Fibroblast of the conjunctiva (primary cell): Measurements from ENCODE around the gene GTSE1.
"Not testable (repeated sequence)": the region's sequence is repeated elsewhere in the genome, so short reads cannot be mapped to it uniquely, and the experiment has no call there.

Source experiments
- DNase-seq: peaks from one replicate; pipeline ENCODE4 v3.0.0-alpha.2; 2010; ENCODE audit warnings: low read depth

The GTSE1 gene, protein sequence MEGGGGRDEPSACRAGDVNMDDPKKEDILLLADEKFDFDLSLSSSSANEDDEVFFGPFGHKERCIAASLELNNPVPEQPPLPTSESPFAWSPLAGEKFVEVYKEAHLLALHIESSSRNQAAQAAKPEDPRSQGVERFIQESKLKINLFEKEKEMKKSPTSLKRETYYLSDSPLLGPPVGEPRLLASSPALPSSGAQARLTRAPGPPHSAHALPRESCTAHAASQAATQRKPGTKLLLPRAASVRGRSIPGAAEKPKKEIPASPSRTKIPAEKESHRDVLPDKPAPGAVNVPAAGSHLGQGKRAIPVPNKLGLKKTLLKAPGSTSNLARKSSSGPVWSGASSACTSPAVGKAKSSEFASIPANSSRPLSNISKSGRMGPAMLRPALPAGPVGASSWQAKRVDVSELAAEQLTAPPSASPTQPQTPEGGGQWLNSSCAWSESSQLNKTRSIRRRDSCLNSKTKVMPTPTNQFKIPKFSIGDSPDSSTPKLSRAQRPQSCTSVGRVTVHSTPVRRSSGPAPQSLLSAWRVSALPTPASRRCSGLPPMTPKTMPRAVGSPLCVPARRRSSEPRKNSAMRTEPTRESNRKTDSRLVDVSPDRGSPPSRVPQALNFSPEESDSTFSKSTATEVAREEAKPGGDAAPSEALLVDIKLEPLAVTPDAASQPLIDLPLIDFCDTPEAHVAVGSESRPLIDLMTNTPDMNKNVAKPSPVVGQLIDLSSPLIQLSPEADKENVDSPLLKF

GRCh38 chr22:46296257-46297150 is at the start of gene GTSE1:
GTSE1 (plus strand) TSS chr22:46296870; CDS start chr22:46297401, 531 bp downstream.
- DNase-seq = peak; percentile 98

- DNase-seq = no peak
Measured at GRCh38 chr22:46247443-46247975, 49.2 kb upstream of the GTSE1 start.

DNA sequence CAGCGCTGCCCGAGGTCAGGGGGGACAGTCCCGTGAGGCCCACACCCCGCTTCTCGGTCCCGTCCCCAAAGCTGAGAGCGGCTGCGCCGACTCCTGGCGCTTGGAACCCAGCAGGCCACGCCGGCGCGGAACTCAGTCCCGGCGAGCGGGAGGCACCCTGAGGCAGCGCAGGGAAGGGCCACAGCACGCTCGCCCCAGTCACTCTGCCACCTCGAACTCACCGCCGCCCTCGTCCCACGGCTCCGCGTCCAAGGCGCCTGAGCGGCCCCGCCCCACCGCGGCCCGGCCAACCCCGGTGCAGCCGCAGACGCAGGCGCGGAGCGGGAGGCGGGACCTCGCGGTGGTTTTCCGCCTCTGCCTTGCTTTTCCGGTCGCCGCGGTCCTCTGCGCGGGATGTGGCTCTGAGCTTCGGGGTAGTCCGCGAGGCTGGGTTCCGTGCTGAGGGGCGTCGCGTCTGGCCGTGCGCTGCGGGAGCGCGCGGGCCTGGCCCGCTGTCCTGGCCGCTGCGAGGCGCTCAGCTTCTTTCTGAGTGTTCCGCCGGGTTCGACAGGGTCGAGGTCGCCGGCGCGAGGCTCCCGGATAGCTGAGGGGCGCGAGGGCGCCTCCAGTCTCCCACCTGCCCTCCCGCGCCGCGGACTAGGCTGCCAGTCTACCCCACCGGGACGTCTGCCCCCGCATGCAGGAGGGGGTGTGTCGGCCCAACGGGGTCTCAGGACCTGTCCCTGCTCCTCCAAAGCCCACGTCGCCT is 46.5 kb upstream of the GTSE1 start, which contains the start of gene CDPF1:
Gene CDPF1, minus strand, starts transcription at position 259 of the 748 bp plus-strand sequence. CDS start 2,009 bp downstream, outside the sequence.
- DNase-seq = peak; percentile 35

- DNase-seq = no peak
Measured at GRCh38 chr22:46250783-46251125, 45.9 kb upstream of the GTSE1 start.

DNA sequence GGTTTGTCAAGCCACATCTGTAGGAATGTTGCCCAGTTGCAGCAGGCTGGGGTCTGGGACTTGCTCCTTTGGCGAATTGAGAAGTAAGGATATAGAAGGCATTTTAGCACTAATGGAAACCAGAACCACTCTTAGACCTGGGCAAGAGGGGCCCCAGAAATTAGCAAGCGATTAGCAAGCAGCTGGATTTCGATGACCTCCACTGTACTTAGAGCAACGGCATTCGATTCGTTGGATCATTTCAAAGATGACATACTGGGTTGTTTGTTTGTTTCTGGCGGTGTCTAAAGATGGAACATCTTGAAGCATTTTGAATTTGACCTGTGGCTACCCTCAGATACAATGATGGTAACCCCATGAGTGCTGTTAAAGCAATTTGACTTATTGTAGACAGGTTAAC is 45.4 kb upstream of the GTSE1 start:
- no peak for DNase-seq

- no peak for DNase-seq
Measured at GRCh38 chr22:46251816-46252380, 44.8 kb upstream of the GTSE1 start.

DNA sequence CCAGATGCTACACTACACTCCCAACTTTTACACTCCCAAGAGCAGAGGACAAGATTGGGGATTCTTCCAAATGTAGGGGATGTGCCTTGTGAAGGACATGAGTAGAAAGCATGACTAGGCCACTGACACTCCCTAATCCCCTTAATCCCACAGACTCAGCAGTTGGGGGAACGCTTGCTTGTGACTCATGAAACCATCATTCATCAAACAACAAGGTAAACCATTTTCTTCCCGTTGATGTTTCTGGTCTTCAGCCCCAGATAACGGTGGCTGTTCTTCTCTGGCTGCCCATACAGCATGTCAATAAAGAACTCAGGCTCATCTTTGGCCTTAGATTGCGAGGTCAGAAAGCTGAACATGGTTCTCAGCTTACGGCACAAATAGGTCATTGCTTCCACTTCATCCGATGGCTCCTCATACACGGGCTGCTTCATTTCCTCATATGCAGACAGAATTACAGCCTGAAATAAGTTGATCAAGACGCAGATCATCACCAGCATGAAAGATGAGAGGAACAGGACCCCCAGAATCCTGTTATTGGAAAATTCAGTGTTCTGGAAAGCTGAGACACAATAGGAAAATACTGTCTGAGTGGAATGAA is 40.2 kb upstream of the GTSE1 start:
- DNase-seq = no peak

DNA sequence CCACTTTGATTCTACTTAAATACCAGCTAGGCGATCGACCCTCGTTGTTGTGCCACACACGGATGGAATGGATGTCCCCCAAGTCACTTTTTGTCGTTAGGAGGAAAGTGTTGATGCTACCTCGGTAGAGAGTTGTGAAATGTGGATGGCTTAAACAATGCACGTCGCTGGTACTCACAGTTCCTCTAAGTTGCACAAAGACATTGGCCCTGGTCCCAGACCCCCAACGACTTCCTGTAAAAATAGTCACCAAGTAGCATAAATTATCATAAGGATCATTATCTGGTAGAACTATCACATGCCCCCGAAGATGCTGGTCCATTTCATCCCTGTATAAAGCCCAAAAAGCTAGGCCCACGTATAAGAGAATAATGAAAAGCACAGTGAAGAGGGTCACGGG is 37.3 kb upstream of the GTSE1 start:
- DNase-seq = no peak

GRCh38 chr22:46260038-46260437 is 36.6 kb upstream of the GTSE1 start:
- no peak for DNase-seq

DNA sequence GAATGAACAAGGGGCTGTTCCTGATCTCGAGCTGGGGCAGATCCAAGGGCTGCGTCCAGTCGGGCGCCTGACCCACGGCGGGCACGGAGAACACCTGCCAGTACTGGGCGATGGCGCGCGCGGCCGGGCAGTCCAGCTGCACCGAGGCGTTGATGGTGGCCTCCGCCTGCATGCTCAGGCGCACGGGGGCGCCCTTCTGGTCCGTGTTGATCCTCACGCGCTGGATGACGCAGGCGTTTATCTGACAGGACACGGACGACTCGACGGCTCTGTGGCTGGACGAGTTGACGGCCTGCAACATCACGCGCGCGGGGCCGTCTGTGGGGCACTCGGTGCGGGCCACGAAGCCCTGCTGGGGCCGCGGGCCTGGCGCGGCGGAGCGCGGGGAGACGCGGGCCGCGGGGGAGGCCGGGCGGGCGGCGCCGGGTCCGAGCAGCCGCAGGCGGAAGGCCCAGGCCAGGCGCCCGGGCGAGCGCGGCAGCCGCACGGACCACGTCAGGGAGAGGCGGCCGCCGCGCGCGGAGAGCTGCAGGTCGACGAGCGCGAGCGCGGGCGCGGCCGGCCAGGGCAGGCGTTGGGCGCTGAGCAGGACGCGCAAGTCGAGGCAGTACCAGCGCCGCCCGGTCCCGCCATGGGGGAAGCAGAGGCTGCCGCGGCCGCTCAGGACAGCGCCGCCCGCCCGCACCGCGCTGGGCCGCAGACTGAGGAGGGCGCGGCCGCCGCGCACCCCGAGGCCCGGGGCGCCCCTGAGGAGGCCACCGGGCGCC is 34.0 kb upstream of the GTSE1 start:
- DNase-seq = peak; percentile 16

DNA sequence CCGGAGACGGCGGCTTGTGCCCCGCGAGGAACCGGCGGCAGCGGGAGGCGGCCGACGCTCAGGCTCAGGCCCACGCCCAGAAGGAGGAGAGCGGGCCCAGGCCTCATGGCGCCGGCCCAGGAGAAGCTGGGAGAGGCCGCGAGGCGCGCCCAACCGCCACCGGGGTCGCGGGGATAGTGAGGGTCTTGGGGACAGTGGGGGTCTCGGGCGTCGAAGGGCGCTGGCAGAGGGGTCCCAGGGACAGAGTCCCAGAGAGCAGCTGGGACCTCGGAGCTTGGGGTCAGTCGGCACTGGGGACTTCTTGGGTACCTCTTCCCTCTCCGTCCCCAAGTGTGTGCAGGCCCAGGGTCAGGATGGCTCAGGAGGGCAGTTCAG is 33.5 kb upstream of the GTSE1 start, which contains the start of gene PKDREJ:
Gene PKDREJ, minus strand, starts transcription at position 128 of the 375 bp plus-strand sequence. Its CDS starts 21 bp downstream, at position 107.
- DNase-seq = no peak

DNA sequence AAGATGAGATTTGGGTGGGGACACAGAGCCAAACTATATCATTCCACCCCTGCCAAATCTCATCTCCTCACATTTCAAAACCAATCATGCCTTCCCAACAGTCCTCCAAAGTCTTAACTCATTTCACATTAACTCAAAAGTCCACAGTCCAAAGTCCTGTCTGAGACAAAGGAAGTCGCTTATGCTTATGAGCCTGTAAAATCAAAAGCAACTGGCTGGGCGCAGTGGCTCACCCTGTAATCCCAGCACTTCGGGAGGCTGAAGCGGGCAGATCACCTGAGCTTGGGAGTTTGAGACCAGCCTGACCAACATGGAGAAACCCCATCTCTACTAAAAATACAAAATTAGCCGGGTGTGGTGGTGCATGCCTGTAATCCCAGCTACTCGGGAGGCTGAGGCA is 32.1 kb upstream of the GTSE1 start:
- not testable (repeated sequence) for DNase-seq

- not testable (repeated sequence) for DNase-seq
Measured at GRCh38 chr22:46265627-46266026, 31.0 kb upstream of the GTSE1 start.

DNA sequence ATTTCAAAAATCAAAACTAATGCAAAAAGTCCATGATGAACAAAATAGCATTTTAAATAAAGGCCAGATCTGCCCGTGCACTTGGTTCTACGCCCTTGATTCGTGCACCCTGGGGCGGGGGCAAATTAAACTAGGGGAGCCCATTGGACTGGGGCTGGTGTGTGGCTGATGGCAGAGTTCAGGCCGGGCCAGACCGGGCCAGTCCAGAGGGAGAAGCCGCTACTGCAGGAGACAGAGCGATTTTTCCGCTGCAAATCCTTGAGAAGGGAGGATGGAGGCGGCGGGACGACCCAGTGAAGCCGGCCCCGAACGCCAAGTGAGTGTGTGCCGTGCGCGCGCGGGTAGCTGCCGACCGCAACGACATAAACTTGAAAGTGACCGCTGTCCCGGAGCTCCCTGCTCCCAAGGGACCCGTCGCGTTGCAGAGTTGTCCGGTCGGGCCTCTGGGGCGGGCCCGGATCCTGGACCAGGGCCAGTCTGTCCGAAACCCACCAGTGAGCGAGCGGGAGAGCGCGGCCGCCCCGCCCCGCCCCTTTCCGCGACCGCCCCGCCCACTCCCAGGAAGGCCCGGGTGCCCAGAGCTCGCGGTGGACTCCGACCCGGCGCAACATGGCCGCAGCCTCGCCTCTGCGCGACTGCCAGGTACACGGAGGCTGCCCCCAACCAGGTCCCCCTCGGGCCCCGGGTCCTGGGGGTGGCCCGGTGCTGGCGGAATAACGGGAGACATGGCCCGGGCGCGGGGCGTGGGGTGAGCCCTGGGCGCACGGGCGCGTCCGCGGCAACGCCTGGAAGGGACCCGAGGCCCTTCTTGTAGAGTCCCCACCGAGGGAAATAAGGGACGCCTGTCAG is 29.0 kb upstream of the GTSE1 start, which contains the start of gene TTC38:
Gene TTC38, plus strand, starts transcription at position 578 of the 849 bp plus-strand sequence. Its CDS starts 32 bp downstream, at position 610.
- peak; percentile 55 for DNase-seq

DNA sequence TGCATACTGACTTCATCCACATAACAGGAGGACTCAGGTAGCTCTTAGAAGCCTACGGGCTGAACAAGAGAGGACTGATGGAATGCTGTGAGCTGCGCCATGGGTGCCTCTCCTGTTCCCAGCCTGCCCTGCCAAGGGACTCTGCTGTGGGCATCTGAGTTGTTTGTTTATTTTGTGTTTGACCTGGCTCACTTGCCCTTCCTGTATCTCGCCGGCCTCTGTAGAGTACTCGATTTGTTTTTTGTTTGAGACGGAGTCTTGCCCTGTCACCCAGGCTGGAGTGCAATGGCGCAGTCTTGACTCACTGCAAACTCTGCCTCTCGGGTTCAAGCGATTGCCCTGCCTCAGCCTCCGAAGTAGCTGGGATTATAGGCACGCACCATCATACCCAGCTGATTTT is 27.1 kb upstream of the GTSE1 start:
- no peak for DNase-seq

GRCh38 chr22:46272196-46272595 is 24.5 kb upstream of the GTSE1 start:
- no peak for DNase-seq

DNA sequence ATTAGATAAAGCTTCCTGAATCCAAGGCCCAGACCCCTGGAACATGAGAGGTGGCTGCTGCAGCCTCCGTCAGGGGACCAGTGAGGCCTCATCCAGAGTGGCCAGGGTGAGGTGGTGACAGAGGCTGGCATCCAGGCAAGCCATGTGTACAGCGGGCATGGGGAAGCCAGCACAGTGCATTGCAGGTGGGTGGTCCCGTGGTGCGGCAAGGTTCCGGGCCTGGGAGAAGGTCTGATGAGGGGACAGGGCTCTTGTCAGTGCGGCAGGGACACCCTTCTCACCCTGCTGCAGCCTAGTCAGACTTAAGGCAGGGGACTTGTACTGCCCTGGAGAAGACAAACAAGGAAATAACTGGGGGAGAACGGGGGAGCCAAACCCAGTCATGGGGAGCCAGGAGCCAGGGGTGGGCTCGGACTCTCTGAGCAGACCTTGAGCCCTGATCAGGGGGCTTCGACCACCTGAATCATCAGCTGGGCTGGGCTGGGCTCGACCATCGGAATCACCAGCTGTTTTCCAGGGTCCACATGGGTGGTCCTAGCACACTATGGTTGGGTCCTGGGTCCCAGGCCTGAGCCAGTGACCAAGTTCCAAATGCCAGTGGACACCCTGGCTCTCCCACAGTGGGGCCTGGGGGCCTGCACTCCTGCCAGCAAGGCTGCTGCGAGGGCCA is 23.8 kb upstream of the GTSE1 start:
- no peak for DNase-seq
